Stimulated activated naive CD8-positive, alpha-beta T cell treated with anti-CD3 and anti-CD28 coated beads, Interleukin-15, amount 100 ng/mL, for 72 hours (primary cell): Measurements from ENCODE around the gene MAP3K20.
"Not testable (repeated sequence)": the region's sequence is repeated elsewhere in the genome, so short reads cannot be mapped to it uniquely, and the experiment has no call there.

Experiments
- ATAC-seq: fragments of 150-1000 bp; cut with Tn5 transposase; 2 replicates; pipeline ENCODE4 v1.10.0; 2021; ENCODE audit warnings: mild to moderate bottlenecking, moderate library complexity
- DNase-seq, 2 donors: peaks; one replicate each; pipeline ENCODE4 v3.0.0; 2021 to 2022
- H3K27ac Mint-ChIP-seq, 2 donors: one replicate each; pipeline ENCODE4 v1.8.0; 2022; ENCODE audit warnings: mild to moderate bottlenecking in 2 of 2, mixed read lengths in 2 of 2, moderate library complexity in 2 of 2
- H3K27me3 Mint-ChIP-seq: one replicate; pipeline ENCODE4 v1.8.0; 2022; ENCODE audit warnings: mixed read lengths
- H3K4me1 Mint-ChIP-seq: one replicate; pipeline ENCODE4 v1.8.0; 2022; ENCODE audit warnings: mild to moderate bottlenecking, mixed read lengths
- H3K4me3 Mint-ChIP-seq, 2 donors: one replicate each; pipeline ENCODE4 v1.8.0; 2022; ENCODE audit warnings: mild to moderate bottlenecking in 2 of 2, mixed read lengths in 2 of 2, moderate library complexity in 1 of 2
- H3K9me3 Mint-ChIP-seq, 2 donors: one replicate each; pipeline ENCODE4 v1.8.0; 2022; ENCODE audit warnings: mixed read lengths in 2 of 2

MAP3K20 gene

GRCh38 chr2:173171924-173172643 is 96.4 kb downstream of the MAP3K20 start:
- Mint-ChIP-seq H3K27me3 (peaks cover 18% of the 10 kb centered on the region), H3K4me3 (no peak overlapping the region)
- no peak for DNase-seq

GRCh38 chr2:173174339-173174738 is 98.7 kb downstream of the MAP3K20 start:
- not testable (repeated sequence) for DNase-seq, ATAC-seq, H3K4me3 Mint-ChIP-seq, H3K27ac Mint-ChIP-seq, H3K9me3 Mint-ChIP-seq, H3K4me1 Mint-ChIP-seq
- peaks cover 21% of the 10 kb centered on the region for H3K27me3 Mint-ChIP-seq

More at GRCh38 chr2:173171924-173172643, 96.4 kb downstream of the MAP3K20 start:
- no peaks in the 10 kb centered on the region for H3K9me3 Mint-ChIP-seq
- no peak overlapping the region for H3K27ac Mint-ChIP-seq
- no peak for ATAC-seq
- no peaks in the 10 kb centered on the region for H3K4me1 Mint-ChIP-seq

GRCh38 chr2:173175222-173175621 is 99.6 kb downstream of the MAP3K20 start:
- no peak for DNase-seq
- no peaks in the 10 kb centered on the region for H3K4me1 Mint-ChIP-seq
- H3K4me3 Mint-ChIP-seq = no peak overlapping the region
- no peaks in the 10 kb centered on the region for H3K9me3 Mint-ChIP-seq
- no peak for ATAC-seq
- H3K27ac Mint-ChIP-seq = no peak overlapping the region
- peaks cover 21% of the 10 kb centered on the region for H3K27me3 Mint-ChIP-seq

GRCh38 chr2:173181982-173182381 is 106.3 kb downstream of the MAP3K20 start:
- DNase-seq (no peak), ATAC-seq (no peak)
- peaks cover 4% of the 10 kb centered on the region for H3K27me3 Mint-ChIP-seq
- H3K4me1 Mint-ChIP-seq = no peaks in the 10 kb centered on the region
- H3K4me3 Mint-ChIP-seq = no peak overlapping the region
- no peaks in the 10 kb centered on the region for H3K9me3 Mint-ChIP-seq
- no peak overlapping the region for H3K27ac Mint-ChIP-seq

GRCh38 chr2:173184031-173185004 is 108.7 kb downstream of the MAP3K20 start:
- Mint-ChIP-seq H3K4me1 (peaks cover 5% of the 10 kb centered on the region), H3K27ac (no peak overlapping the region), H3K27me3 (no peaks in the 10 kb centered on the region), H3K4me3 (no peak overlapping the region), H3K9me3 (no peaks in the 10 kb centered on the region)
- no peak for DNase-seq
- no peak for ATAC-seq

- Mint-ChIP-seq H3K9me3 (no peaks in the 10 kb centered on the region), H3K4me3 (no peak overlapping the region), H3K27me3 (peaks cover 9% of the 10 kb centered on the region), H3K4me1 (peaks cover 5% of the 10 kb centered on the region), H3K27ac (no peak overlapping the region)
- no peak for DNase-seq
- no peak for ATAC-seq
Observed at GRCh38 chr2:173185437-173185836, 109.8 kb downstream of the MAP3K20 start.

GRCh38 chr2:173187941-173188788 is 112.5 kb downstream of the MAP3K20 start:
- DNase-seq = no peak
- no peak overlapping the region for H3K4me3 Mint-ChIP-seq
- no peak overlapping the region for H3K27ac Mint-ChIP-seq
- ATAC-seq = no peak
- H3K9me3 Mint-ChIP-seq = no peaks in the 10 kb centered on the region
- H3K27me3 Mint-ChIP-seq = peaks cover 20% of the 10 kb centered on the region
- H3K4me1 Mint-ChIP-seq = peaks cover 5% of the 10 kb centered on the region

- Mint-ChIP-seq H3K27me3 (peaks cover 28% of the 10 kb centered on the region), H3K4me3 (no peak overlapping the region), H3K4me1 (peaks cover 5% of the 10 kb centered on the region), H3K9me3 (no peaks in the 10 kb centered on the region), H3K27ac (no peak overlapping the region)
- ATAC-seq = no peak
- no peak for DNase-seq
Observed at GRCh38 chr2:173191601-173192000, 116.0 kb downstream of the MAP3K20 start.

GRCh38 chr2:173192071-173192470 is 116.4 kb downstream of the MAP3K20 start:
- Mint-ChIP-seq H3K4me3 (no peak overlapping the region), H3K27me3 (peaks cover 28% of the 10 kb centered on the region), H3K9me3 (no peaks in the 10 kb centered on the region), H3K27ac (no peak overlapping the region), H3K4me1 (peaks cover 5% of the 10 kb centered on the region)
- ATAC-seq = no peak
- no peak for DNase-seq

GRCh38 chr2:173193925-173194324 is 118.3 kb downstream of the MAP3K20 start:
- Mint-ChIP-seq H3K27me3 (peaks cover 28% of the 10 kb centered on the region), H3K9me3 (no peaks in the 10 kb centered on the region), H3K4me1 (no peaks in the 10 kb centered on the region), H3K27ac (no peak overlapping the region), H3K4me3 (no peak overlapping the region)
- DNase-seq = no peak
- no peak for ATAC-seq

GRCh38 chr2:173195100-173195499 is 119.5 kb downstream of the MAP3K20 start:
- ATAC-seq (no peak), DNase-seq (no peak)
- Mint-ChIP-seq H3K4me1 (no peaks in the 10 kb centered on the region), H3K27ac (no peak overlapping the region), H3K9me3 (no peaks in the 10 kb centered on the region), H3K4me3 (no peak overlapping the region), H3K27me3 (peaks cover 21% of the 10 kb centered on the region)

GRCh38 chr2:173196080-173196479 is 120.4 kb downstream of the MAP3K20 start:
- Mint-ChIP-seq H3K4me3 (no peak overlapping the region), H3K27me3 (peaks cover 18% of the 10 kb centered on the region), H3K9me3 (no peaks in the 10 kb centered on the region), H3K27ac (no peak overlapping the region), H3K4me1 (no peaks in the 10 kb centered on the region)
- ATAC-seq (no peak), DNase-seq (no peak)

- no peak for DNase-seq
- ATAC-seq = no peak
- no peak overlapping the region for H3K27ac Mint-ChIP-seq
- no peak overlapping the region for H3K4me3 Mint-ChIP-seq
- no peaks in the 10 kb centered on the region for H3K9me3 Mint-ChIP-seq
- no peaks in the 10 kb centered on the region for H3K4me1 Mint-ChIP-seq
- peaks cover 12% of the 10 kb centered on the region for H3K27me3 Mint-ChIP-seq
Observed at GRCh38 chr2:173196638-173197037, 121.0 kb downstream of the MAP3K20 start.

GRCh38 chr2:173198327-173198726 is 122.7 kb downstream of the MAP3K20 start:
- Mint-ChIP-seq H3K27me3 (peaks cover 8% of the 10 kb centered on the region), H3K27ac (no peak overlapping the region), H3K4me1 (no peaks in the 10 kb centered on the region), H3K9me3 (no peaks in the 10 kb centered on the region), H3K4me3 (no peak overlapping the region)
- DNase-seq (no peak), ATAC-seq (no peak)

- peaks cover 8% of the 10 kb centered on the region for H3K27me3 Mint-ChIP-seq
- no peak overlapping the region for H3K27ac Mint-ChIP-seq
- DNase-seq = no peak
- no peaks in the 10 kb centered on the region for H3K4me1 Mint-ChIP-seq
- no peak for ATAC-seq
- no peaks in the 10 kb centered on the region for H3K9me3 Mint-ChIP-seq
- no peak overlapping the region for H3K4me3 Mint-ChIP-seq
Observed at GRCh38 chr2:173199294-173199693, 123.6 kb downstream of the MAP3K20 start.
